ENCODE measurements around the gene SORCS3.

DNA sequence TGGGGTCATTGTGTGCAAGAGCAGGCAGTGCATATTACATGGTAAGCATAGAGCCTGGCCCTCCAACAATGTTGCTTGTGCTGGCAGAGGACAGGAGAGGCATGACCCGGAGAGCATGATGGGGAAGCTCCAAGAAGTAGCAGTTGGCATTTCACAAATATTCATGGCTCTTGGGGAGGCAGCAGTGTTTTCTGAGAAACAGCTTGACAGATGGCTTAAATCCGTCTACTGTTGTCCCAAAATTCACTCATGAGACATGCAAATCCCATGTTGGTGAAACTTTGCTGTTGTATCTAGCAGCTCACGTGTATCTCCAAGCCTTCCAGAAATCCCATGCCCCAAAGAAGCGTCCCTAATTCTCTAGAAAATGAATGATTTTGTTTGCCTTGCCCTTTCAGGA lies 487.0 kb downstream of the SORCS3 start:
- TF ChIP-seq, protein P1, sequence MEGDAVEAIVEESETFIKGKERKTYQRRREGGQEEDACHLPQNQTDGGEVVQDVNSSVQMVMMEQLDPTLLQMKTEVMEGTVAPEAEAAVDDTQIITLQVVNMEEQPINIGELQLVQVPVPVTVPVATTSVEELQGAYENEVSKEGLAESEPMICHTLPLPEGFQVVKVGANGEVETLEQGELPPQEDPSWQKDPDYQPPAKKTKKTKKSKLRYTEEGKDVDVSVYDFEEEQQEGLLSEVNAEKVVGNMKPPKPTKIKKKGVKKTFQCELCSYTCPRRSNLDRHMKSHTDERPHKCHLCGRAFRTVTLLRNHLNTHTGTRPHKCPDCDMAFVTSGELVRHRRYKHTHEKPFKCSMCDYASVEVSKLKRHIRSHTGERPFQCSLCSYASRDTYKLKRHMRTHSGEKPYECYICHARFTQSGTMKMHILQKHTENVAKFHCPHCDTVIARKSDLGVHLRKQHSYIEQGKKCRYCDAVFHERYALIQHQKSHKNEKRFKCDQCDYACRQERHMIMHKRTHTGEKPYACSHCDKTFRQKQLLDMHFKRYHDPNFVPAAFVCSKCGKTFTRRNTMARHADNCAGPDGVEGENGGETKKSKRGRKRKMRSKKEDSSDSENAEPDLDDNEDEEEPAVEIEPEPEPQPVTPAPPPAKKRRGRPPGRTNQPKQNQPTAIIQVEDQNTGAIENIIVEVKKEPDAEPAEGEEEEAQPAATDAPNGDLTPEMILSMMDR (IDR thresholded peaks at IDR 0.05): no peak
- TF ChIP-seq POLR2A (IDR thresholded peaks at IDR 0.05): no peak

All from lower leg skin (tissue), 3 donors.